HS-5 (cell line): ENCODE results near the gene ZNF169.
"Not testable (repeated sequence)": the region's sequence is repeated elsewhere in the genome, so short reads cannot be mapped to it uniquely, and the experiment has no call there.

Experiments
- DNase-seq: peaks from one replicate; pipeline ENCODE4 v3.0.0-alpha.2; 2012; ENCODE audit warnings: low read depth

ZNF169 gene

DNA sequence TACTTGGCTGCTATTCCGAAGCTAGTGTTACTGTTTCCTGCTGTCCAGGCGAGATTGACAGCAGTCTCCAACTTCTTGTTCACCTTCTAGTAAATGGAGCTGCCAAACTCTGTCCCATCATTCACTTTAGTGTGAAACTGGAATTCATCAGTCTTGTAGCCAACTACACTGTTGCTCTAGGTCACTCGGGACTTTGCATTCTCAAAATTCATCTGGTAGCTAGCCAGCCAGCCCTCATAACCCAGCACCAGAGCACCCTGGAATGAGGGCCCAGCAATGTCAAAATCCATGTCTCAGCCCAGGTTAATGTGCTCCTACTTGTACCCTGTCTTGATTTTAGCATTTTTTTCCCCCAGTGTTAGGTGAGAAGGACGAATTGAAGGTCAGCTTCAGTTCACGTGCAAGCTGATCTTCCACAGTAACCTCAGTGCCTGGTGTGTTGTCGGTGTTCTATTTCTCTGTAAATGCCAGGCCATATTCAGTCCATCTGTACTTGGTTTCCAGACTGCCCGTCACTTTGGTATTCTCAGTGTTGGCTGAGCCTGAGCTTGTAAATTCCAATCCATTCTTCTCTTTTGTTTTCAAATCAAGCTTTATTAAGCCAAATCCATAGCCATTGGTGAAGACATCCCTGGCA lies 28.9 kb downstream of the ZNF169 start:
- no peak for DNase-seq

DNA sequence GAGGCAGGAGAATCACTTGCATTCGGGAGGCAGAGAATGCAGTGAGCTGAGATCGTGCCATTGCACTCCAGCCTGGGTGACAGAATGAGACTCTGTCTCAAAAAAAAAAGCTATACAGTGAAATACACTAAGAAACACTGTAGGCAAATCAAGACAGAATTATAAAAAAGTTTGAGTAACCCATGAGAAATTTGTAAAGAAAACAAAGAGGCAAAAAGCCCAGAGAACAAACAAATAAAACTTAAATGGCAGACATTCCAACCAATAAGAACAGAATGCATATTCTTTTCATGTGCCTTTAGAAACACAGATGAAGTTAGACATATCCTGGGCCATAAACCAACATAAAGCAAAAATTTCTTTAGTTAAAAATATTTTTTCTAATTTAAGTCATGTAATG lies 30.6 kb downstream of the ZNF169 start:
- no peak for DNase-seq

DNA sequence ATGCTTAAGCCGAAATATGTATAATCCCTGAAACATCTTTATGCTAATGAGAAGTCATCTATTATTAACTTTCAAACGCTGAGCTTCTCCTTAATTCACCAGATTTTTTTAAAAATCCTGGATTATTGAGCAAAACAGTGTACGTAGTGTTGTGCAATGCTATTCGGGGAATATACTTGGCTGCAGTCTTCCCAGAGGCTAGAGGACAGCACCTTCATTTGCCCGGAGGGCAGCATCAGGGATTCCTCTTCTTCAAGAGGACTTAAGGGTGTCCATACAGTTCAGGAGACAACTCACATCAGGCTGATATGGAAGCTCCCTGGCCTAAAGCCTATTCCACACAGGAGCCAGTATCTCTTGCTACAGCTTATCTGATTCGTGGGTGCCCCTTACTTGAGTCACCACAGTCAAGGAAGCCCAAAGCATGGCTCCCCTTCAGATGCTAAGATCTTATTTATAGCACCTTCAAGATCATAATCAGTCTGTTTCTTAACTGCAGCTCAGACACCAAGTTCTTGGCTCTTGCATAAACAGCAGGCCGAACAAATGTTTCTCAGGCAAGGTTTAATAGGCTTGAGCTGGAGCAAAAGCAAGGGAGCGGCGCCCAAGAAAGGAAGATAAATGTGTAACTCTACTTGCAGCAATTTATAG lies 40.0 kb downstream of the ZNF169 start:
- no peak for DNase-seq

GRCh38 chr9:94300470-94301301 lies 41.6 kb downstream of the ZNF169 start:
- DNase-seq: no peak

- DNase-seq: no peak
Observed at GRCh38 chr9:94301583-94301982, 42.5 kb downstream of the ZNF169 start.

DNA sequence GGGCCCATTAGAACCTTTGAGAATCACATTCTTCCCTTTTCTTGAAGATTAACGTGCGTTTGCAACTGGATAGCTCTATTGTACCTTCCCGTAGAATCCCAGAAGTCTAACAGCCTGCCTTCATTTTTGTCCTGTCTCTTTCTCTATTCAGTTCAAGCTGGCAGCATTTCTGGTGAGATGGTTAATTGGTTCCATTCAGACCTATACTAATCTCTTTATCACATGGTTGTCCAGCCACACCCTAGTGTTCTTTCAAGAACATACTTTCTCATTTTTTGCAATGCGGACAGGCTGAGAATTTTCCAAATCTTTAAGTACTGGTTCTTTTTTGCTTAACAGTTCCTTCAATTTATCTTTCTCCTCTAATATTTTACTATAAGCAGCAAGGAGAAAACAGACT lies 43.3 kb downstream of the ZNF169 start:
- no peak for DNase-seq

GRCh38 chr9:94303321-94303720 lies 44.2 kb downstream of the ZNF169 start:
- DNase-seq: no peak

DNA sequence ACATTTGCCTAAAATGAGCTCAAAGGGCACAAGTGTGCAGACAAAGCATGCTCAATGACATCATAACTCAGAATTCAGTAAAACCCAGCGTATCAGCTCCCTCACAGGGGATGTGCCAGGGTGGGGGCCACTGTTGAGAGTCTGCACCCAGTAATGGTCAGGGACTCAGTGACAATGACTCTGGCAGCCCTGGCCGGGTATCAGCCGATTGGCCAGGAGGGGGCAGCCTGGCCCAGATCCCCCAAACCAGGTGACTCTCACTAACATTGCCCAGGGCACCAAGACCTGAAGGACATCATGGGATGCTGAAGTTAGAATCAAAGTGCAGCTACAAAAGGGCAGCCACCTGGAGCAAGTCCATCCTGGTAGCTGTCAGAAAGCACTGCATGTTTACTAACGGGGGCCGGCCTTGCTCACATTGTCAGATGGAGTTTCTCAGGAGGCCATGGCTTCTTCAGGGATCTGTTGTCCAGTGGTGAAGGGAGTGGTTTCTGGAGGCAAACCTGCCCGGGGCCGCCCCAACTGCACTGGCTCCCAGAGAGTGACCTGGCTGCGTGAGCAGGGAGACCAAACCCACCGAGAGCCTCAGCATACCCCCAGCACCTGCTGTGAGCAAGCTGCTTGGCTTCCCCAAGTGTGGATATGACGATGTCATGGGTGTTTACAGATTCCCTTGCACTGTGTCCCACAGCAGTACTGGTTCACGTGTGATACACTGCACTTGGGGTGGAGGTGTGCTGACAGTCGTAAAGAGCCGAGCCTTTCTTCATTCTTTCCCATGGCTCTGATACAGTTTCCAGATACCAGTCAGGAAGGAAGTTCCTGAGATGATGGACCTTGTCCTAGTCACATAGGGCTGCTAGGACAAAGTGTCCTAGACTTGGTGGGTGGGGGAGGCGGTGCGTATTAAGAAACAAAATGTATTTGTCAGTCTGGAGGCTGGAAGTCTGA lies 56.2 kb downstream of the ZNF169 start:
- not testable (repeated sequence) for DNase-seq

- not testable (repeated sequence) for DNase-seq
Observed at GRCh38 chr9:94316236-94316635, 57.1 kb downstream of the ZNF169 start.

DNA sequence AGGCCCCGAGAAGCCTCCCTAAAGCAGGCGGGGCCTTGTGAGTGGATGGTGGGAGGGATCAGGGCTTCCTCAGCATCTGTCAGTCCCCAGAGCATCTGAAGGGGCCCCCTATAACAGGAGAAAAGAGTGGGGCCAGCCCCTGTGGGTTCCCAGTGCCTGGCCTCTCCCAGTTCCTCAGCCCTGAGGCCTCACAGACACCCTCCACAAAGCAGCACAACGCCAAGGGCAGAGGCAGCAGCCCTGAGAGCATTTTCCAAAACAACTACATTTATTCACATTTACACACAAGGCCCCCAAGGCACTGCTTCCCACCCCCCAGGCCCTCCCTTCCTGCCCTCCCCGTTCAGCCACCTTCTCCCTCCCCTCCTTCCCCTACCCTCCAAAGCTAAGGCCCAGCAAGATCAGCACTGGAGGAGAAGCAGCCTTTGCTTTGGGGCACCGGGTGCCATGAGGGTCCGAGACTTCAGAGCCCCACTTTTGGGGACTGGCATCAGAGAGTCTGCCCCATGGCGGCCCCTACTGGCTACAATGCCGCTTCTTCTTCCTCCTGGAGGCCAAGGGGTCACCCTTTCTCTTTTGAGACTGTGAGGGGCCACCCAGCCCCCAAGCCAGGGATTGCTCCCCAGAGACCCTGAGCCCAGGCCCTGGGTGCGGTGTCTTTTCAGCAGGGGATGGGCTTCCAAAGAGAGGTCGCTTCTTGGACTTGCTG lies 59.0 kb downstream of the ZNF169 start:
- not testable (repeated sequence) for DNase-seq

DNA sequence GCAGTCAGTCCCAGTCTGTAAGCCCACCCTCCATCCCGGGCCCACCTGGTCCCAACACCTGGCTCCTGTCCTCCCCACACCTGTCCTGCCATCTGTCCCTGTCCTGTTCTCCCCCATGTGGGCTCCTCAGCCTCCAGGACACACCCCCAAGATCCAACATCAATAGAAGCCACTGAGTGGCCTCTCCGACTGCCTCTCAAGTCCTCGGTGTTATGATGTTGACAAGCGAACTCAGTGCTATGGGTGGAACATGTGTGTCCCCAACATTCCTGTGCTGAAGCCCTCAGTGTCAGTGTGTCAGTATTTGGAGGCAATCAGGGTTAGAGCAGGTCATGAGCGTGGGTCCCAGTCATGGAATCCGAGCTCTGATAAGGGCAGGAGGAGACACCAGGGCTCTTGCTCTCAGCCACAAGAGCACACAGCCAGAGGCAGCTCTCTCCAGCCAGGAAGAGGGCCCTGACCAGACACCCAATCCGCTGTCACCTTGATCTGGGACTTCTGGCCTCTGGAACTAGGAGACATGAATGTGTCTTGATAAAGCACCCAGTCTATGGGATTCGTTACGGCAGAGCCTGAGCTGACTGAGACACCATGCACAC lies 63.3 kb downstream of the ZNF169 start:
- DNase-seq: not testable (repeated sequence)

DNA sequence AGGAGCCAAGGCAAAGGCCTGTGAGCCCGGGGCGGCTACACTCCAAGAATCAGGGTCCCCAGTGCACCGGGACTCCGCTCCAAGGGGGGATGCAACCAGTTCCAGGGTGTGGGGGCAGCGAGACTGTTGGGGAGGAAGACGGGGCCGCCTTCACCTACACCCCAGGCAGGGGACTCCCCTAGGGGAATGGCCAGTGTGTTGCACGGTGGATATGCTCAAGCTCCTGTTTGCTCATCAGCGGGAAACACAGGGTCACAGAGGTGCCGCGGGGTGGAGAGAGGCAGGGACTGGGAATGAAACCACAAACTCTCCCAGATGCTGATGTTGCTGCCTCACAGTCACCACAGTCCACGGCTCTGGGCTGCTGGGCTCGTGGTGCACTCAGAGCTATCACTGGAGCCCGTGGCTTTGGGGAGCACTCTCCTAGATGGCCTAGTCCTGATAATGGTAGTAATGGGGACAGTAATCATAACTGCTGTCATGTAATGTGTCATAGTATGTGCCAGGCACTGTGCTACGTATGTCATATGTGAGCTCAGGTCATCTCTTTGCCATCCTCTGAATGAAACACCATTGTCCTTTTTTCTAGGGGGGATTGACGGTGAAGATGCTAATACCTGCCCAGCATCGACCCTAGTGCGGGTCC lies 64.2 kb downstream of the ZNF169 start:
- DNase-seq: not testable (repeated sequence)

DNA sequence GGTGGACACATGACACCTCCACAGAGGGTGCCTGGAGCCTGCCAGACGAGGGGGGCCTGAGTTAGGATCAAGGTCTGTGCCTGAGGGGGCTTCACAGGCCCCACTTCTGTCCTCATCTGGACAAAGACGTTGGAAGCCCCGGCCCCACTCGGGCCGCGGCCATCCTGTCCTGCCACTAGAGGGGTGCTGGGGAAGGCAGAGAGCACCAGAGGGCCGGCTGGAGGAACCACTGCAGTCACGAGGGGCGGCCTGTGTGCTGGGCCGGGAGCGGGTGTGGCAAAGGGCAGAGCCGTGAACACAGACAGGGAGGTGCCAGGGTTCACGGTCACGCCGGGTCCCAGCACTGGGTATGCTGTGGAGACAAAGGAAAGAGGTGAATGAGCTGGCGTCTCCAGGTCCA lies 66.5 kb downstream of the ZNF169 start:
- not testable (repeated sequence) for DNase-seq

DNA sequence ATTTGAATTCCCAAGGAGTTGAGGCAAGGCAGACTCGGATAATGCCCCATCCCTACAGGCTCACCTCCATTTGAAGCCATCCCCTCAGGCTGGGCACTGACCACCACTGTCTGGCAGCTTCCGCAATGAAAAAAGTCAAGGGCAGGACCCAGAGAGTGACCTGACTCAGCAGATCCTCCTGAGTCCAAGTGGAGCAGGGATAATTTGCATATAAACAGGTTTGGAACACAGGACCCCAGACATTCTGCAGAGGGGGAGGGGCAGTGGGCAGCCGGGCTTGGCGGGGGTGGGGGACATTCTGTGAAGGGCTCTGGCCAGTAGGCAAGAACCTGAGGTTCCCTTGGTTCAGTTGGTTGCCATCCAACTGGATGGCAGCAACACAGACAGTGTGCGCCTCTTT lies 69.4 kb downstream of the ZNF169 start, which contains the start of gene NUTM2F:
Gene NUTM2F, minus strand, starts transcription at position 101 of the 400 bp plus-strand sequence. Its CDS starts 21 bp downstream, at position 80.
- DNase-seq: not testable (repeated sequence)

DNA sequence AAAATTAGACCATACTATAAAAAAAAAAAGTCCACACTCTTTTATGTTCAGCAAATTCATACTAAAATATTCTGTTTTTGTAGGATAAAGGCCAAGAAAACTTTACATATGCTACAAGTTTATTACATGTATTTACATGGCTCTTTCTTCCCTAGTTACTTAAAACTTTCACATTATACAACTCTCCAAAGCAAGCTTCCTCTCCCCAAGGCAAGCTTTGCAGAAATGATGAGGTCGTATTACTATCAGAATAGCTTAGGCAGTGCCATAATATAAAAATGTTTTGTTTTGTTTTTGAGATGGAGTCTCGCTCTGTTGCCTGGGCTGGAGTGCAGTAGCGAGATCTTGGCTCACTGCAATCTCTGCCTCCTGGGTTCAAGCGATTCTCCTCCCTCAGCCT lies 77.3 kb downstream of the ZNF169 start:
- DNase-seq: not testable (repeated sequence)

GRCh38 chr9:94338723-94339122 lies 79.6 kb downstream of the ZNF169 start:
- DNase-seq: not testable (repeated sequence)

DNA sequence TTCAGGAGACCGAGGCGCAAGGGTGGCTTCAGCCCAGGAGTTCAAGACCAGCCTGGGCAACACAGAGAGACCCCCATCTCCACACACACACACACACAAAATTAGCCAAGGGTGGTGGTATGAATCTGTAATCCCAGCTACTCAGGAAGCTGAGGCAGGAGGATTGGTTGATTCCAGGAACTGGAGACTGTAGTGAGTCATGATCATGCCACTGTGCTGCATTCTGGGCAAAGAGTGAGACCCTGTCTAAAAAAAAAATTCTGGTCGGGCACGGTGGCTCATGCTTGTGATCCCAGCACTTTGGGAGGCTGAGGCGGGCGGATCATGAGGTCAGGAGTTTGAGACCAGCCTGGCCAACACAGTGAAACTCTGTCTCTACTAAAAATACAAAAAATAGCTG lies 80.6 kb downstream of the ZNF169 start:
- not testable (repeated sequence) for DNase-seq

DNA sequence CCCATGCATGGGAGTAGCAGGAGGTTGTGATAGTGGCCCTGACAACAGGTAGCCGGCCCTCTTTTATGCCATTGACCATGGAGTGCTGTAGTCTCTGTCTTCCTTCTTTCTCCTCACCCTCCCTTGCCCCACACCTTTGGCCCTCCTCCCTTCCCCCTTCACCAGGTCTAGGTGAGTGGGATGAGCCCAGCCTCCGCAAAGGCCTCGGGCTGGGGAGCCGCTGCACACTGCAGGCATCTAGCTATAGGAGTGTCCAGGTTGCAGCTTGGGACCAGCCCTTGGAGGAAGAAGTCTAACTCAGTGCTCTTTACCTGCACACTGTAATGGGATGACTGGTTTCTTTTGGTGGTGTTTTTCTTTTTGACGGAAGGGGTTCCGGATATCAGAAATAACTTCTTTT lies 81.7 kb downstream of the ZNF169 start:
- not testable (repeated sequence) for DNase-seq

DNA sequence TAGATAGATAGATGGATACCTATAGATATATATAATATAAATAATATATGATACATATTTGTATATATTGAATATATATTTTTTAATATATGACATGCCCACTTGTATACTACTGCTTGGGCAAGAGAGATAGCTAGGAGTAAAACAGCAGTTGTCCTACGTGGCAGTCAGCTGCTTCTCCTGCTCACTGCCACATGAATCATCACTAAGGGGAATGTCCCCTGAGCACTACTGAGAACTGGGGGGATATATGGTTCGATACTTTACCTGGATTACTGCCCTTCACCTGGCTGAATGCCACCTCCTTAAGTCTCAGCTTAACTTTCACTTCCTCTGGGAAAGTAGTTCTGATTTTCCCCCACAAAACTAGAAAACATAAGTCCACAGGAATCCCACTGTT lies 82.6 kb downstream of the ZNF169 start:
- DNase-seq: not testable (repeated sequence)

GRCh38 chr9:94347451-94347850 lies 88.4 kb downstream of the ZNF169 start:
- not testable (repeated sequence) for DNase-seq
